ENCODE results near the gene CHRNB4.
A peak's percentile ranks its signal among the peaks of the same experiment; 100 is the strongest.

CHRNB4 gene

DNA sequence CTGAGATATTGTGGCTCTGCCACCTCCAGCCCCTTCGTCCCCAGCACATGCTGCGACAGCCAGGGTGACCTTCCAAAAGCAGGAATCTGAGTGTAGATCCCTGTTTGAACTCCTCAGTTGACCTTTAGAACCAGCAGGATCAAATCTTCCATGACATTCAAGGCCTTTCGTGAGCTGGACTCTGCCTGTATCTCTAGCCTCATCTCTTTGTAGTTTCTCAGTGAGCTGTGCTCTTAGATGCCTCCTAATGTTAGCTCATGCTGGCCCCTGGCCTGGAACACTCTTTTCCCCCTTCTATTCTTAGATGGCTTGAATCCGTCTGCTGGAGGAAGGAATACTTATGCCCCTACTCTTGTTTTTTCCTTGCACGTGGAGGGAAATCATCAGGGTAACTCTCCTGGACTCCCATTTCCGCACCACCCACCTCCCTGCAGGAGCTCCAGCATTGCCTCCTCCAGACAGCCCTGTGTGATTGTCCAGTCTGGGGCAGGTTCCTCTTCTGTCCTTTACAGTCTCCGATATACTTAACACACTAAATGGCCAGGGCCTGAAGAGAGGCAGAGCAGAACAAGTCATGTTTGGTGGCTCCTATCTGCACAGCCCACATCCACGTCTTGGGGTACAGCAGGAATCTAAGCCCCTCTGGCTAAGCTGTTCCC, 26.7 kb upstream of the CHRNB4 start:
- no peak for DNase-seq

DNA sequence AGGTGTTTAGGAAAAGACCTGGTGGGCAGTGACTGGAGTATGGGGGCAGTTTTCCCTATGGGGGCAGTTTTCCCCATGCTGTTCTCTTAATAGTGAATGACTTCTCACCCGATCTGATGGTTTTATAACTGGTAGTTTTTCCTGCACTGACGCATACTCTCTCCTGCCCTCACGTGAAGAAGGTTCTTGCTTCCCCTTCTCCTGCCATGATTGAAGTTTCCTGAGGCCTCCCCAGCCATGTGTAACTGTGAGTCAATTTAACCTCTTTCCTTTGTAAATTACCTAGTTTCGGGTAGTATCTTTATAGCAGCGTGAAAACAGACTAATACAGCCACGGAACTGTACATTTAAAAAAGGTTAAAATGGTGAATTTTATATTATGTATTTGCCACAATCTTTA, 25.0 kb upstream of the CHRNB4 start:
- DNase-seq, result no peak

DNA sequence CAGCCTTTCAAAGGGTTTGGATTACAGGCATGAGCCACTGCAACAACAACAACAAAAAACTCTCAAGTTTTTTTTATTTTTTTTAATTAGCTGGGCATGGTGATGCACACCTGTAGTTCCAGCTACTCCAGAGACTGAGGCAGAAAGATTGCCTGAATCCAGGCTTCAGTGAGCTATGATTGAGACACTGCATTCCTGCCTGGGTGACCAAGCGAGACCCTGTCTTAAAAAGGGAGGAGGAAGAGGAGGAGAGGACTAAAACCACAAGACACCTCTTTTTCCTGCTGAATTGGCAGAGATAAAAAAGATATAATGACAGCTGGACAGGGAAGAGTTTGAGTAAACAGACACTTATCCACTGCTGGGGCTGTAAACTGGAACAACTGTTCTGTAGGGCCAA, 22.7 kb upstream of the CHRNB4 start:
- DNase-seq, result peak; percentile 31

DNA sequence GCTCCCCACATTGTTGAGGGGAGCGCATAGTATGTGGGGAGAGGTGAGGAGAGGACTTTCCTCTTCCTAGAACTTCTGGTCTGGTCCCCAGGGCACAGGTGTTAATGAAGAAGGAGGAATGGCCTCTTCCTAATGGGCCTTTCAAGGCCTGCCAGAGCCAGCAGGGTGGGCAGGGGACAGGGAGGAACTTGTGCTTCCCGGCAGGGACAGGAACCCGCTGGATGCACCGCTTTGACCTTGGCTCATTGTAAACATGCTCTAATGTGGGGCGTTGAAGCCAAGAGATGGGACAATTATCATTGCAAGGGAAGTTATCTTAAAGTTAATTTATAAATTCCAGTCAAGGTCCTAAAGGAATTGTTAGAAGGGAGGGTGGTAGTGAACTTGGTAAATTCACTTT, 21.0 kb upstream of the CHRNB4 start:
- DNase-seq, result no peak

DNA sequence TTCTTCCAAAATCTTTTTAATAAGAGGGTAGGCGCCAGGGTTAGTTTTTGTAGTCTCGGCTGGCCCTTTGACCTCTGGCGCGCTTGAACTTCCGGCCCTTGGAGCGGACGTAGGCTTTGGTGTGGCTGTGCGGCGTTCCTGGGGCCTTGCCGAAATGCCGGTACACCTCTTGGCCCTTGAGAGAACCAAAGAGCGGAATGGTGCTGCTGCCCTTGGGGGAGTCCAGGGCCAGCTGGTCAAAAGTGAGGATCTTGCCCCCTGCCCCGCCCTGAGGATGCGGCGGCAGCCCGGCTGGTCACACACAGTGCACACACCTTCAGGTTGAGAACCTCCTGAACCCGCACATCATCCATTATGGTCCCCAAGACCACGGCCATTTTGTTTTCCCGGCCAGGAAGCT, 20.0 kb upstream of the CHRNB4 start:
- no peak for DNase-seq

DNA sequence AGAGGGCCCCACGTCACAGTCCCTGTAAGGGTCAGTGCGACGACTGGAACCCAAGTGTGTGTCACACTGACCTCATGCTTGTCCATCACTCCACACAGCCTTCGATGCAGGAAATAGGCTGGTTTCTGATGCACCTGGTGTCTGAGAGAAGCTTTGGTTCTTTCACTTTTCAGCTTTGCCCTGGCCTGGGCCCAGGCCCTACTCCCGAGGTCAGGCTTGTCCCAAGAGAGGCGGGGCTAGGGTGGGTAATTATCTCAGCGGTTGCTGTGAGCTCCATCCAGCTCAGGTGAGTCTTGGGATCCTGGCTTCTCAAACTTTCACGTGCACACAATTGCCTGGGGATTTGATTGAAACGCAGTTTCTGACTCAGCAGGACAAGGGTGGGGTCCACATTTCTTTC, 19.6 kb upstream of the CHRNB4 start:
- no peak for DNase-seq

DNA sequence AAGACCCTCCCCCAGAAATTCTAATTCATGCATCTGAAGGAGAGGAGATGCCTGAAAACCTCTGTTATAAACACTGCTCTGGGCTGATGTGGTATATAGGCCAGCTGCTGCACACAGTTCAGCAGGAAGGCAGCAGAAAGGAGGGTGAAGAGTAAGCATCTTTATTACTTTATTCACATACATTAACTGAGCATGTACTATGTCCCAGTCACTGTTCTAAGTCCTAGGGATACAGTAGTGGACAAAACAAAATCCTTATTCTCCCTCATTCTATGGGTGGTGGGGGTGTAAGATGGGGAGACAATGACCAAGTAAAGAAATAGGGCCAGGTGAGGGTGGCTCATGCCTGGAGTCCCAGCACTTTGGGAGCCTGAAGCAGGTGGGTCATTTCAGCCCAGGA, 17.8 kb upstream of the CHRNB4 start:
- DNase-seq, result no peak

DNA sequence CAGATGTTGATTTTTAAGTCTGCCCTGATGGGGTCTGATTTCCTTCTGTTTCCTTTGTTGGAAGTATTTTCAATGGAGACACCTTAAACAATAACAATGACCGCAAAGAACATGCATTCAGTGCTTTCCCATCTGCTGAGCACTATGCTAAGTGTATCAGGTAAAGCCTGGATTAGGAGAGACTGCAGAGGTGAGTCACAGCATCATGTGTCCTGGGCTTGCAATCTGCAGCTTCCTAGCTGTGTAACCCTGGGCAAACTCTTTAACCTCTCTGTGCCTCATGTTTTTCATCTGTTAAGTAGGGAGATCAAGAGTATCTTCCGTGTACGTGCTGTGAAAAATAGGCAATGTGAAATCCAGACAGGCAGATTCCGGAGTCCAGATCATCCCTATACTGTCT, 13.3 kb upstream of the CHRNB4 start:
- DNase-seq, result no peak

DNA sequence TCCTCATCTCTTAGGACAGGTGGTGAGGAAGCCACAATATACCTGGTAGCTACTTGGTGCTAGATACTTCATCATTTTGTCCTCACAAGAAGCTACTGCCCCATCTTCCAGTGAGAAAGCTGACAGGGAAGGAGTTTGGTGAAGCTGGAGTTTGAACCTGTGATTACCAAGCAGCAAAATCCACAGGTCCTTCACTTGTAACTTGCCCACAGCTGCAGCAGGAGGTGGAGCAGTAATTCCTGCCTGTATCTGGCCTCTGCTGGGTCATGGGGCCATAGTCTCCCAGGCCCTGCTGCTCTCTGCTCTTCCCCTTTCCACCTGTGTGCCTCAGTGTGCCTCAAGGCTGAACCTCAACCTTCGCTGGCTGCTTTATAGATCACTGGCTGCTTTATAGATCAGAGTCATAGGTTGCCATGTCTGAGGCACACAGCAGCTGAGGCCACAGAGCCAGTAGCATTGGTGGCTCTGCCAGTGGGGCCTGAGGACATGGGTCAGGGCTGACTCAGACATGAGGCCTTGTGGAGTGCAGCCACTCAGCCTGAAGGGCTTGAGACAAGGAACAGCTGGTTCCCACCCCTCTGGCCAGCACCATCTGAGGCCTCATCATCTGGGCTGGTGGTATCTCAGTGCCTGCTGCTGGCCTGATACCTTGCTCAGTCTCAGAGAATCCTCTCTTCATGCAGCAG, 11.1 kb upstream of the CHRNB4 start:
- no peak for DNase-seq

DNA sequence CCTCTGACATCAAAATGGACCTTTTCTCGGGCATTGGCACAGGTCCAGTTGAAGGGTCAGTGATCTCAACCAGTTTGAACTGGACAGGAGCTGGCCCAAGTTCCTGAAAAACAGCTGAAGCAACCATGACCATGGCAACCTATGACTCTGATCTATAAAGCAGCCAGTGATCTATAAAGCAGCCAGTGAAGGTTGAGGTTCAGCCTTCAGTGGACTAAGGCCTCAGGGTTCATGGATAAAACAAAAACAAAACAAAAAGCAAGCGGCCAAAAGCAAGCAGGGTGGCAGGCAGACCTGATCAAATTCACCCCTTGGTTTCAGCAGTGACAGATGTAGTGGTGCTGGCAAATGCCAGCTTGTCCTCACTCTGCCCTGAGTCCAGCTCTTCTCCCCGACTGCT, 10.0 kb upstream of the CHRNB4 start:
- no peak for DNase-seq

DNA sequence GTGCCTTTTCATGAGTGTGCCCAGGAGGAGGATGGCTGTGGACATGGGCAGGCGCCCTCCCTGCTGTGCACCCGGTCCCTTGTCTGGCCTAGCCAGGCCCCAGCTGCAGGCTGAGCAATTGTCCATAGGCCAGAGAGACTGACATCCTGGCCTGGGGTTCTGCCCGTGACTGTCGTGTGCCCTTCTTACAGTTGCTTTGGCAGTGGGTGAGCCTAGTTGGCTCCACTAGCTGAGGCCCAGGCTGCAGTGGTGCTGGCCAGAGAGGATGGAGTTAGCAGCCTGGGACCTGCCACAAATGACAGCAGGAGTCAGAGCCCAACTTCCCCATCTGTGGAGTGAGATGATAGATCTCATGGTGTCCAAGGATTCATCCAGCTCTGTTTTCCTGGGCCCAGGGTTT, 9.0 kb upstream of the CHRNB4 start:
- DNase-seq, result no peak

DNA sequence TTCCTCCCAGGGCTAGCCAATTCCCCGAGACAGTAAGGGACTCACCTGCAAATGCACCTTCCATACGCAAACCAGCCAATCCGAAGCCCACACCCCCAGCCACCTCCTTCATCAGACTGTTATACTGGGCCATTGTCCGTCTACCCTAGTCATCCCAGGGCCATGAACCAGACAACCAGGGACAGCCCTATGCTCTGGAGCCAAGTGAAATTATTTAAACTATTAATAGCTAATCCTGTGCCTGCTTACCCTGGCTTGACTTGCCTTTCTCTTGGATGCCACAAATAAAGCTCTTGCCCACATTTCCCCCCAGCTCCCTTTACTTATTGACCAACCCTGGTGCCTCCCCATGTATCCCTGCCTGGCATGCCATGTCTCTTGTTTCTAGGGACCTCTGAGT, 4.0 kb upstream of the CHRNB4 start:
- no peak for DNase-seq

DNA sequence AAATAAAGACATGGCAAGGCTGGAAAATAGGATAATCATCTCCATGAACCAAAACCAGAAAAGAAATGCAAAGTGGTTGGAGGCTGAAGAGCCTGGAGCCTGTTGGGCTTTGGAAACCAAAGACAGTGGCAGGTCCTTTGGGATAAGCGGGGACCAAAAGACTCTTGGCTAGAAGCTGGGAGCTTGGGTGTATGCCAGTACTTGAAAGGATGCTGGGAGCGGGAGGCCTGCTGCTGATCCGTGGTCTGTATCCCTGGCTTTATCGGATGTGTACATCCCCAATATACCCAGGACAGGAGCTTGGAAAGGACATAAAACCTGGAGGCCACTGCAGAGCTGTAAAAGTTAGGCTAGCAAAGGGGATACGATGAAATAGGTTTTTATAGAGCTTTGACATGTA, 1.3 kb upstream of the CHRNB4 start:
- peak; percentile 53 for DNase-seq

DNA sequence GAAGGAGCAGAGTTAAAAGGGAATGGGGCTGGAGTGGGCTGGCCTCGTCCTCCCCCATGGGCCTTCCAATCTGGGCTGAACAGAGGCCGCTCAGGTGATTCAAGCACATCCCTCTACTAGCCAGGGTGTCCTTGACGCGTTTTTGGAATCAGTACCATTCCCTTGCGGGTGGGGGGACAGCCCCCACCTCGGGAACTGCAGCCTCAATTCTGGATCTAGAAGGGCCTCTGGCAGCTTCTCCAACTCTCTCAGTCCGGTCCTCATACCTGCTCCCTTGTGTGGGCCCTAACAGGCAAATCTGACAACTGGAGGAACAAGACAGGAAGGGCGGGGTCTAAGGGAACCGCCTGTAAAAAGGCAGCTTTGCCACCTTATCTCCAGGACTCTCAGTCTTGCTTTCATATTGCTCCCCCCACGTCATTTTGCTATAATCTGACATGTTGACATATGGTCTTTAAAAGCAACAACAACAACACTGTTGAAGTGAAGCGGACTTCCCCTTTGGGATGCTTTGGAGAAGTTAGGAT, 802 bp upstream of the CHRNB4 start:
- DNase-seq, result no peak

DNA sequence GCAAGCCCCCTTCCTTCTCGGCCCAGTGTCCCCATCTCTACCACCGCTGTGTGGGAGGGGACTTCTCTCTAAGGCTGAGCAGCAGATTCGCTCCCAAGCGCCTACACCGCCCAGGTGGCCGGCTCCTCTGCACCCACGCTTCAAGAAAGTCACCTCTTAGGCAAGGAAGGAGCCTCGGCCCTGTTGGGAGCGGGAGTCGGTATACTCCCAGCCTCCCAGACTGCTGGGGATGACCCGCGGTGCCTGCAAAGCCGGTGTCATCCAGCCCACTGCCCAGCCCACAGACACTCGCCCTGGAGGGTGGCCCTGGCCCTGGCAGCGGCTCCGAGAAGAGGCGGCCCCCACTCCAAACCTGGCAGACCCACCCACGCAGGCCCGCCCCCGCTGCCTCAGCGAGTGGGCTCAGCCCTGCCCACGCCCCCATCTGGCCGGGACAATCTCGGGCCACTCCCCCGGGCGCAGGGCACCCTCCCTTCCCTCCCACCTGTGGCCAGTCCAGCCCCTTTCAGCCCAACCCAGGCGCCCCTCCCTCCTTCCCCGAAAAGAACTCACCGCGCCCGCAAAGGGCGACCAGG, 396 bp downstream of the CHRNB4 start:
- DNase-seq, result peak; percentile 12

DNA sequence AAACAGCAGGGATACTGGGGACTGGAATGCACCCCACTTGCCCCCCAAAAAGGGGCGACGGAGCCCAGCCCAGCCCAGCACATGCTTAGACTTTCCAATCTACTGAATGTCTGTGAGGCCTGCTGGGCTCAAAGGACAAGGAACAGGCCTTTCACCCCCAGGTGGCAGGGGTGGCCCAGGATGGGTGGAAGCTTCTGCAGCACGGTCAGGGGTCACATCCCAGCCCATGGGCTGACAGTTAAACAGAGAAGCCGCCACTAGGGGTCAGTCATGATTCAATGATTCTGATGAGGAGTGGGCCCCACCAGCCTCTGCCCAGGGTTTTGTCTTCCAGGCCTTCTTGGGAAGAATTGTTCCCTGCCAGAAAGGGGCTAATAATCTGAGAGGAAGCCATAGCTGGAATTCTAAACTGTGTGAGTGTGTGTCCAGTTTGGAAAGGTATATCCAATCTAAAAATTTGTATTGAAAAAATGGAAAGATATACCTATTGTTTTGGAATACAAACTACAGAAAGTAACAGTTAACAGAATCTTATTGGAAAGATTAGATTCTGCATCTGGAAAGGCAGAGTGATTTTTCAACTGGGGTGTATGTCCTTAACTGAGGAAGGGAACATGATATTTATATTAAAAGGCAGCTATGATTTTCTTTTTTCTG, 2.2 kb downstream of the CHRNB4 start:
- DNase-seq, result peak; percentile 56

DNA sequence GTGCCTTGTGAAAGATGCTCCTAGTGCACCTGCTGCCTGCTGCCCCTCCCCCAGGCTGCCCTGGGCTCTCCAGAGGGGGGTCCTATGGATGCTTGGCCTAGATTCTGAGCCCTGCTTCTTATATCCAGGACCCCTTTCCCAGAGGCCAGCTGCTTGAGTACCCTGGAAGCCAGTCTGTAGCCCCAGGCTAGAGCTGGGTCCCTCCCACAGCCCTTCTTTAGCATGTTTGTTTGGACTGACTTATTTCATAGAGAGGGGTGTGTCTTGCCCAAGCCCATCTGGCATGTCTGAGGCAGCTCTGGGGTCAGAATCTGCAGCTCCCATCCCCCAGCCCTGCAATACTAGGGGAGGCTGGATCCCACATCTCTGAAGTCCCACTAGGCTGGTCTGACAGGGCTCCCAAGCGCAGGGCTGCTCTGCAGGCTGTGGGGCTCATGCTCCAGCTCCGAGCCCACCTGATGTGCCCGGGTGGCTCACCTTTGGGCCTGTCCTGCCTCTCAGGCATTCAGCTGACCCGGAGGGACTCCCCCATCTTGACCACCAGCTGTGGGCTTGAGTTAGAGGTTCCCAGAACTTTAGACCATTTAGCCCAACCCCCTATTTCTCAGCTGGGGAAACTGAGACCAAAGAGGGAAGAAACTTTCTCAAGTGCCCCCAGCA, 3.1 kb downstream of the CHRNB4 start:
- peak; percentile 72 for DNase-seq

DNA sequence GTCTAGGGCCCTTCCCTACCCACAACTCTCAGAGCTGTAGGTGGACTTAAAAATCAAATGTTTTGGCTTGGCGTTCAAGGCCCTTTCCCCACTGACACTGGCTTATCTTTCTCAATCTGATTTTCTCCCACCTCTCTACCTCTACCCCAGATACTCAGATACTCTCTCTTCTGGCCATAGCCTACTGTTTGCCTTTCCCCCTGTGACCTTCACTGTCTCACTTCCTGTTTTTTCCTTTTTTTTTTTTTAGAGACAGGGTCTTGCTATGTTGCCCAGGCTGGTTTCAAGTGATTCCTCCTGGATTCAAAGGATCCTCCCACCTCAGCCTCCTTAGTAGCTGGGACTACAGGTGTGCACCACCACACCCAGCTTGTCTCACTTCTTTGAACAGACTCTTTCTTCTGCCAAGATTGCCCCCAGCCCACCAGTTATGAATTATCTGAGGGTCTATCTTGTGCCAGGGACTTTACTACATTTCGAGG, 4.6 kb downstream of the CHRNB4 start:
- no peak for DNase-seq

DNA sequence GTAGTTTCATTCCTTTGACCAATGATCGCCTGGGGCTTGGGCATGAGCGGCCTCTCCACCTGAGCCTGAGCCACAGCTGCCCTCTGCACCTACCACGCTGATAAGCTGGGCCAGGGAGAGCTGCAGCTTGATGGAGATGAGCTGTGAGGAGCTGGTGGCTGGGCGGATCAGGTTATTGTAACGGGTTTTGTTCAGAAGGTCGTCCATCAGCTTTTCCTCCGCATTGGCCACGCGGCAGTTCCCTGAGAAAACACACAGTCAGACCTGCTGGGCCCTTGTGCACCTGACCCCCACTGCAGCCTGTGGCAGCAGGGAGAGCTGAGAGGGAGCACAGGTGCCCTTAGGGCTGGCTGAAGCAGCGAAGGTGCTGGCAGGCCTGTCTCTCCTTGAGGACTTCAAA, 5.7 kb downstream of the CHRNB4 start:
- DNase-seq, result no peak

DNA sequence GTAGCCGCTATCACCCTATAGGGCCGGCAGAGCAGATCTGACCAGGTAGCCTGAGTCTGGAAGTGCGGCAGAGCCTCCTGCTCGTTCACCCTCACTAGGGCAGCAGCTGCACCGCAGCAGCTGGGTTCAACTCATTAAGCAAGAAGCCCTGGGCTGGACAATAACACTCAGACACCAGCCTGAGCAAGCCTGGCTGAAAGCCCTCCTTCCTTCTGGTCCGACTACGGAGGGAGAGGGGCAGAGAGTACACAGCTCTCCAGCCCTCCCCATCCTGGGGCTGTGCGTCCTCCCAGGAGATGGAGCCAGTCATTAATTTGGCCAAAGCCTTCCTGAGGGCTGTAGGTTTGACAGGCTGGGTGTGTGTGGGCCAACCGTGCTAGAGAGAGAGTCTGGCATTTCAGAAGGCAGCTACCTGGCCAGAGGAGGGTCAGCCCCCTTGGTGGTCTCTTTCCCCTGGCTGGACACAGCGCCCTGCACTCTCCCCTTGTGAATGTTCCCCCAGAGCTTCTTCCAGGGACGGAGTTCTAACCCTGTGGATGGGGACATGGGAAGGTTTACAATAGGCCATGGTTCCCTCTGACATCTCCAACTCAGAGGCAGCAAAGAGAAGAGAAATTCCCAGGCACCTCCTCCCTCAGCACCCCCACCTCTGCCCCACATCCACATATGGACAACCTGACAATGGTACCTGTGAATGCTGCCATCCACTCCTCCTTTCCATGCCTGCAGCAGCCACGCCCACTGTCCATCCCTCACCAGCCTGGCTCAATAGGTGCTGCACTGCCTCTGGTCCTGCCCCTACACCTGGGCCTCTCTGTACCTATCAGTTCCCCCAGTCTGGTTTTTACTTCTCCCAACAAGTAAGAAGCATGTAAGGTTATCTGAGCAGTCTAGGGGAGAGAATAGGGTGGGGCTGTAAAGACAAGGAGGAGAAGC, 6.5 kb downstream of the CHRNB4 start:
- no peak for DNase-seq

DNA sequence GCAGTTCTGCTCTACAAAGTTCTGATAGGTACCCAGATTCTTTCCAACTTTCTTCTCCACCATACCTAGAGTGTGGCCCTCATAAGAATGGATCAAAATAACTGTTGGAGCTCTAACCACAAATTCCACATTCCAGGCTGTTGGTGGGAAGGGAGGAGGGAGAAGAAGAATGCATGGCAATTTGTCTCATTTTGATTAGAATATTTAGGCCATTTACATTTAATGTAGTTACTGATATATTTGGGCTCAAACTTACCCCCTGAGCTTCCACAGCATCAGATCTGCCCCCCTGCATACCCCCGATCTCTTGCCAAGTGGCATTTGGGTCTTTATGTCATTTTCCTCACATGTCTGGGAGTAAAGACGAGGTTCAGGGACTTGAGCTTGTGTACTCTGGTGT, 7.7 kb downstream of the CHRNB4 start:
- DNase-seq, result no peak
